ENCODE measurements around the gene SLC12A8. TPM values are rescaled to one million over a fixed set of nuclear protein-coding genes. Genes with fewer than 3 reads are reported as not detected.

SLC12A8 gene
- total and polyA plus RNA-seq, 9 of the 15 experiments (the other 6 are each of a cell fraction or from before 2014, with no cell fraction given) = 0.04 to 0.33 (median 0.09) TPM; not detected in 4

DNA sequence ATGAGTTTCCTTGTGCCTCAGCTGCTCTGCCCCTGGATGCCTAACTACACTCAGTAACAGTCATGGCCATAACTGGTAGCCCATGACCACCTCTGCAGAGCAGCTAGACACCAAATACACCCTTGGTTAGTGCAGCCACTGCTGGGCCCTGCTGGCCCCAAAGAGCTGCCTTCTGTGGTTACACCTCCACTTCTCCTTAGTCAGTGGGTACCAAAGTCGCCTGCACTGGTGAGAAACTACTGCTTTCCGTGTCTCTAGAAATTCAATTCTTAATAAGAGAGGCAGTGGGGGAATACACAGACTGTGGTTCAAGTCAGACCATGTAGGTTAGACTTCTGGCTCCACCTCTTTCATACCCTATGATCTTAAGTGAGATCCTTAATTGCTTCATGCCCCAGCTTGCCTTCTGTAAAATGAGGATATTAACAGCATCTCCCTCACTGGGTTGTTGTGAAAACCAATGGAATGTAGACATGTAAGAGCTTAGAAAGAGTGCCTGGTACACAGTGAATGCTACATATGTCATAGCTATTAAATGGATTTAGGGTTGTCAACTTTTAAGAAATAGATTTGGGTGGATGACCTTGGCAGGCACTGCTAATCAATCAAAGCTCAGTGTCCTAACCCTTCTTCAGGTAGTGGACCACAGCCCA, 174.9 kb downstream of the SLC12A8 start:
- H3K4me1 ChIP-seq (replicated peaks in 1 of 2; ENCODE audit: control insufficient read depth in 2 of 2, insufficient read depth in 2 of 2, low read length in 2 of 2) = no peaks in the 10 kb centered on the region
- POLR2A ChIA-PET = interaction anchor here (0.6 to 1.1 kb wide), 2 partner anchors 23 to 117 kb away, joined by 3 read pairs; no protein-coding TSS in a partner anchor
- no peak for TF ChIP-seq MCM7 (IDR thresholded peaks at IDR 0.05)
- no peak for FAIRE-seq
- 17% methylated on average over 1 of the region's 2 CpGs for WGBS (ENCODE audit: insufficient coverage, low coverage, missing lambda C conversion rate)
- H3K9ac ChIP-seq (ENCODE audit: insufficient read depth in 1 of 2, low read depth in 2 of 2, low read length in 2 of 2) = no peak overlapping the region
- H3K9me3 ChIP-seq (replicated peaks; ENCODE audit: control insufficient read depth, insufficient read depth, low read depth, low read length) = no peaks in the 10 kb centered on the region
- in situ Hi-C loops (cut with MboI) (no loop called here), intact Hi-C loops (cut with micrococcal nuclease) (no loop called here)
- H3K79me2 ChIP-seq (ENCODE audit: control insufficient read depth, insufficient read depth, low read length) = no peaks in the 10 kb centered on the region
- H3K9me1 ChIP-seq (ENCODE audit: control insufficient read depth, insufficient read depth, low read length) = no peaks in the 10 kb centered on the region
- no peaks in the 10 kb centered on the region for H4K20me1 ChIP-seq (replicated peaks; ENCODE audit: control insufficient read depth, insufficient read depth, low read length)
- no peaks in the 10 kb centered on the region for H3K36me3 ChIP-seq (ENCODE audit: control insufficient read depth, insufficient read depth, low read length)
- H3K27ac ChIP-seq (ENCODE audit: extremely low read depth, low read depth, low read length) = no peak overlapping the region
- no TSS peak for BruUV-seq (replicated peaks)
- H3K27me3 ChIP-seq (ENCODE audit: control insufficient read depth in 2 of 2, insufficient read depth in 2 of 2, low read length in 2 of 2) = peaks cover 0 to 8% of the 10 kb centered on the region in 2 experiments; a peak in 1 of 5 replicates
- H3K4me3 ChIP-seq = no peak overlapping the region
- no peak overlapping the region for H2AFZ ChIP-seq (ENCODE audit: low read depth, low read length)
- DNase-seq (ENCODE audit: extremely low read depth in 1 of 4, low spot score in 3 of 4) = no peak
- H3K4me2 ChIP-seq (ENCODE audit: insufficient read depth, low read length) = no peak overlapping the region
- ATAC-seq = no peak
- CTCF ChIA-PET (ENCODE audit: low intra/inter-chr PET ratio) = no interaction called here

- Histone ChIP-seq H3K9ac (ENCODE audit: insufficient read depth in 1 of 2, low read depth in 2 of 2, low read length in 2 of 2) (no peak overlapping the region), H3K4me1 (replicated peaks in 1 of 2; ENCODE audit: control insufficient read depth in 2 of 2, insufficient read depth in 2 of 2, low read length in 2 of 2) (no peaks in the 10 kb centered on the region), H3K27me3 (ENCODE audit: control insufficient read depth in 2 of 2, insufficient read depth in 2 of 2, low read length in 2 of 2) (peaks cover 0 to 13% of the 10 kb centered on the region in 2 experiments; a peak in 2 of 5 replicates), H3K4me3 (no peak overlapping the region), H3K36me3 (ENCODE audit: control insufficient read depth, insufficient read depth, low read length) (no peaks in the 10 kb centered on the region), H3K9me3 (replicated peaks; ENCODE audit: control insufficient read depth, insufficient read depth, low read depth, low read length) (no peaks in the 10 kb centered on the region), H3K79me2 (ENCODE audit: control insufficient read depth, insufficient read depth, low read length) (no peaks in the 10 kb centered on the region), H2AFZ (ENCODE audit: low read depth, low read length) (no peak overlapping the region), H3K9me1 (ENCODE audit: control insufficient read depth, insufficient read depth, low read length) (no peaks in the 10 kb centered on the region), H3K4me2 (ENCODE audit: insufficient read depth, low read length) (no peak overlapping the region), H4K20me1 (replicated peaks; ENCODE audit: control insufficient read depth, insufficient read depth, low read length) (no peaks in the 10 kb centered on the region), H3K27ac (ENCODE audit: extremely low read depth, low read depth, low read length) (no peak overlapping the region)
- BruUV-seq (replicated peaks) = no TSS peak
- WGBS (ENCODE audit: insufficient coverage, low coverage, missing lambda C conversion rate) = 0% methylated on average over 5 of the region's 5 CpGs
- ChIA-PET POLR2A (no interaction called here), CTCF (ENCODE audit: low intra/inter-chr PET ratio) (no interaction called here)
- FAIRE-seq = no peak
- DNase-seq (ENCODE audit: extremely low read depth in 1 of 4, low spot score in 3 of 4) = no peak
- in situ Hi-C loops (cut with MboI) = no loop called here
- no peak for ATAC-seq
- intact Hi-C loops (cut with micrococcal nuclease) = no loop called here
- no peak for TF ChIP-seq ETV6 (IDR thresholded peaks at IDR 0.05; ENCODE audit: borderline replicate concordance in 1 of 2, low read depth in 2 of 2, low read length in 1 of 2)
- TF ChIP-seq ETV6 (CRISPR knock-in tag; IDR thresholded peaks at IDR 0.05; ENCODE audit: borderline replicate concordance) = no peak
- TF ChIP-seq, protein P1, sequence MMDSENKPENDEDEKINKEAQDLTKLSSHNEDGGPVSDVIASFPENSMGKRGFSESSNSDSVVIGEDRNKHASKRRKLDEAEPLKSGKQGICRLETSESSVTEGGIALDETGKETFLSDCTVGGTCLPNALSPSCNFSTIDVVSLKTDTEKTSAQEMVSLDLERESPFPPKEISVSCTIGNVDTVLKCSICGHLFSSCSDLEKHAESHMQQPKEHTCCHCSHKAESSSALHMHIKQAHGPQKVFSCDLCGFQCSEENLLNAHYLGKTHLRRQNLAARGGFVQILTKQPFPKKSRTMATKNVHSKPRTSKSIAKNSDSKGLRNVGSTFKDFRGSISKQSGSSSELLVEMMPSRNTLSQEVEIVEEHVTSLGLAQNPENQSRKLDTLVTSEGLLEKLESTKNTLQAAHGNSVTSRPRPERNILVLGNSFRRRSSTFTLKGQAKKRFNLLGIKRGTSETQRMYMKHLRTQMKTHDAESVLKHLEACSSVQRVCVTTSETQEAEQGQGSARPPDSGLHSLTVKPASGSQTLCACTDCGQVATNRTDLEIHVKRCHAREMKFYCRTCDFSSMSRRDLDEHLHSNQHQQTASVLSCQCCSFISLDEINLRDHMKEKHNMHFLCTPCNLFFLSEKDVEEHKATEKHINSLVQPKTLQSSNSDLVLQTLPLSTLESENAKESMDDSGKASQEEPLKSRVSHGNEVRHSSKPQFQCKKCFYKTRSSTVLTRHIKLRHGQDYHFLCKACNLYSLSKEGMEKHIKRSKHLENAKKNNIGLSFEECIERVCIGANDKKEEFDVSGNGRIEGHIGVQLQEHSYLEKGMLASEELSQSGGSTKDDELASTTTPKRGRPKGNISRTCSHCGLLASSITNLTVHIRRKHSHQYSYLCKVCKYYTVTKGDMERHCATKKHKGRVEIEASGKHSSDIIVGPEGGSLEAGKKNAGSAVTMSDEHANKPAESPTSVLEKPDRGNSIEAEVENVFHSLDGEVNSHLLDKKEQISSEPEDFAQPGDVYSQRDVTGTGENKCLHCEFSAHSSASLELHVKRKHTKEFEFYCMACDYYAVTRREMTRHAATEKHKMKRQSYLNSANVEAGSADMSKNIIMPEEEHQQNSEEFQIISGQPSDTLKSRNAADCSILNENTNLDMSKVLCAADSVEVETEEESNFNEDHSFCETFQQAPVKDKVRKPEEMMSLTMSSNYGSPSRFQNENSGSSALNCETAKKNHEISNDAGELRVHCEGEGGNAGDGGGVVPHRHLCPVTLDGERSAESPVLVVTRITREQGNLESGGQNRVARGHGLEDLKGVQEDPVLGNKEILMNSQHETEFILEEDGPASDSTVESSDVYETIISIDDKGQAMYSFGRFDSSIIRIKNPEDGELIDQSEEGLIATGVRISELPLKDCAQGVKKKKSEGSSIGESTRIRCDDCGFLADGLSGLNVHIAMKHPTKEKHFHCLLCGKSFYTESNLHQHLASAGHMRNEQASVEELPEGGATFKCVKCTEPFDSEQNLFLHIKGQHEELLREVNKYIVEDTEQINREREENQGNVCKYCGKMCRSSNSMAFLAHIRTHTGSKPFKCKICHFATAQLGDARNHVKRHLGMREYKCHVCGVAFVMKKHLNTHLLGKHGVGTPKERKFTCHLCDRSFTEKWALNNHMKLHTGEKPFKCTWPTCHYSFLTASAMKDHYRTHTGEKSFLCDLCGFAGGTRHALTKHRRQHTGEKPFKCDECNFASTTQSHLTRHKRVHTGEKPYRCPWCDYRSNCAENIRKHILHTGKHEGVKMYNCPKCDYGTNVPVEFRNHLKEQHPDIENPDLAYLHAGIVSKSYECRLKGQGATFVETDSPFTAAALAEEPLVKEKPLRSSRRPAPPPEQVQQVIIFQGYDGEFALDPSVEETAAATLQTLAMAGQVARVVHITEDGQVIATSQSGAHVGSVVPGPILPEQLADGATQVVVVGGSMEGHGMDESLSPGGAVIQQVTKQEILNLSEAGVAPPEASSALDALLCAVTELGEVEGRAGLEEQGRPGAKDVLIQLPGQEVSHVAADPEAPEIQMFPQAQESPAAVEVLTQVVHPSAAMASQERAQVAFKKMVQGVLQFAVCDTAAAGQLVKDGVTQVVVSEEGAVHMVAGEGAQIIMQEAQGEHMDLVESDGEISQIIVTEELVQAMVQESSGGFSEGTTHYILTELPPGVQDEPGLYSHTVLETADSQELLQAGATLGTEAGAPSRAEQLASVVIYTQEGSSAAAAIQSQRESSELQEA (IDR thresholded peaks at IDR 0.05; ENCODE audit: low read depth) = no peak
- TF ChIP-seq ZNF57 (CRISPR knock-in tag; IDR thresholded peaks at IDR 0.05) = no peak
Measured at GRCh38 chr3:125035217-125035616, 177.3 kb downstream of the SLC12A8 start.
